Heart left ventricle (tissue), 13 donors: ENCODE measurements around the gene LFNG.

Experiments
- POLR2A ChIP-seq, 2 donors: fragments of 450-650 bp; IDR thresholded peaks; one replicate each; pipeline ENCODE4 v1.6.1; 2017; ENCODE audit warnings: antibody characterized with exemption in 2 of 2, mild to moderate bottlenecking in 2 of 2, moderate library complexity in 2 of 2
- TF ChIP-seq, protein P1 (sequence below), 12 donors: fragments of 200-600 bp; sonication (generic) in 4 of 12; IDR thresholded peaks; one replicate each; pipeline versions ENCODE4 v1.5.0 to v1.8.0; 2018 to 2022; ENCODE audit warnings: antibody characterized with exemption in 12 of 12, mild to moderate bottlenecking in 5 of 12
- donor health status: ischemic (EF 13 %, LVEDD 7.1; RV severe dilation, severe dysfunction).
- donor health status: DM: no; HTN: yes; CAD: no.
- donor health status: DM: no; HTN: no; CAD: no.
- donor health status: ischemic (EF 25% LVEDD 6.9; RV normal size, moderate dysfunction).
- donor health status: ischemic (EF 25% LVEDD 5.7; RV mildly dilated, moderate dysfunction).
- donor health status: ischemic (EF 35%, LVEDD 5.7; RV mildly dilated, moderate dysfunction).
- donor health status: nonischemic (EF 11% LVEDD 7.7; RV severe dilation, severe dysfunction).
- donor health status: DM: yes; HTN: yes; CAD: no.
- donor health status: PGD.
- donor health status: ischemic (EF 29% LVEDD 5.4; RV normal size, mild dysfunction).
- donor health status: nonischemic (EF 23%, LVEDD 6.1; RV moderate dilation, normal function).

GRCh38 chr7:2479276-2480069 is 40.1 kb upstream of the LFNG start:
- TF ChIP-seq, protein P1, sequence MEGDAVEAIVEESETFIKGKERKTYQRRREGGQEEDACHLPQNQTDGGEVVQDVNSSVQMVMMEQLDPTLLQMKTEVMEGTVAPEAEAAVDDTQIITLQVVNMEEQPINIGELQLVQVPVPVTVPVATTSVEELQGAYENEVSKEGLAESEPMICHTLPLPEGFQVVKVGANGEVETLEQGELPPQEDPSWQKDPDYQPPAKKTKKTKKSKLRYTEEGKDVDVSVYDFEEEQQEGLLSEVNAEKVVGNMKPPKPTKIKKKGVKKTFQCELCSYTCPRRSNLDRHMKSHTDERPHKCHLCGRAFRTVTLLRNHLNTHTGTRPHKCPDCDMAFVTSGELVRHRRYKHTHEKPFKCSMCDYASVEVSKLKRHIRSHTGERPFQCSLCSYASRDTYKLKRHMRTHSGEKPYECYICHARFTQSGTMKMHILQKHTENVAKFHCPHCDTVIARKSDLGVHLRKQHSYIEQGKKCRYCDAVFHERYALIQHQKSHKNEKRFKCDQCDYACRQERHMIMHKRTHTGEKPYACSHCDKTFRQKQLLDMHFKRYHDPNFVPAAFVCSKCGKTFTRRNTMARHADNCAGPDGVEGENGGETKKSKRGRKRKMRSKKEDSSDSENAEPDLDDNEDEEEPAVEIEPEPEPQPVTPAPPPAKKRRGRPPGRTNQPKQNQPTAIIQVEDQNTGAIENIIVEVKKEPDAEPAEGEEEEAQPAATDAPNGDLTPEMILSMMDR (IDR thresholded peaks at IDR 0.05) = no peak
- no peak for TF ChIP-seq POLR2A (IDR thresholded peaks at IDR 0.05)
